GM12891 (cell line): ENCODE measurements around the gene CABLES1.

Experiments
- PAX5 ChIP-seq: IDR thresholded peaks from 2 replicates; pipeline ENCODE4 v1.6.1; 2011; ENCODE audit warnings: low read length, moderate library complexity, mild to moderate bottlenecking; ENCODE audit not compliant: insufficient read depth, severe bottlenecking
- POLR2A ChIP-seq: IDR thresholded peaks from 2 replicates; pipeline ENCODE4 v1.6.1; 2011; ENCODE audit warnings: low read depth, low read length, control low read depth
- SPI1 ChIP-seq: IDR thresholded peaks from 2 replicates; pipeline ENCODE4 v1.6.1; 2011; ENCODE audit warnings: low read depth, low read length, control low read depth
- TAF1 ChIP-seq: IDR thresholded peaks from 2 replicates; pipeline ENCODE4 v1.6.1; 2011; ENCODE audit warnings: low read depth, low read length, control low read depth

GRCh38 chr18:23151414-23152099, 16.3 kb downstream of the CABLES1 start:
- TF ChIP-seq TAF1 (no peak), PAX5 (no peak), POLR2A (no peak), SPI1 (no peak)
